Measurements from ENCODE around the gene METTL25B.
"Not testable (repeated sequence)": the region's sequence is repeated elsewhere in the genome, so short reads cannot be mapped to it uniquely, and the experiment has no call there.

METTL25B gene

DNA sequence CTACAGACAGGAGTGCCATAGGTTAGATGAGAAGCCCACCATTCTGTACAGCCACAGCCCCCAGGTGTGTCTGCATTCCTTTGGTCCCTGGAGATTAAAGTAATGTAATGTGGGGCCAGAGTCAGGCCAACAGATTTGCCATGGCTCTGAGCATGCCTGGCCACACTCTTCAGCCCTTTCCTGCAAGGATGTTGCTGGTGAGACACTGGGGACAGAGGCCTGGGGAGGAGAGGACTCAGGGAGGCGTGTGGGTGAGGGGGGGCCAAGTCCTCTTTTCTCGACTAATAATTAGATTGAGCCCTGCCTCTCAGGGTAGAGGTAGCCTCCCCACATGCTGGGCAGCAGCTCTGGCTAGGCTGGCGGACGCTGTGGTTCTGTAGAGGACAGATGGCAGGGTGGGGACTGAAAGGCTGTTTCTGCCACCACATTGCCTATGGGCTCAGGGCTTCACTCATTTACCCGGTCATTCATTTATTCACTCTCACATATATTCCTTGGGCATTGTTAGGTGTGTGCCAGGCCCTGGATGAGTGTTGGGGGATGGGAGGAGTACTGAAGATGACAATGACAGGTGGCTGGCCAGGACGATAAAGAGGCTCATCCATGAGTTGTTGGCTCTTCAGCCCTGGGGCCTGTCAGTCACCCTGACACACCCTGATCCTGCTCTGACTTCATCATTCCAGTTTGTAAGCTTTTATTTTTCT is 32.0 kb downstream of the METTL25B start:
- TF ChIP-seq, protein P1, sequence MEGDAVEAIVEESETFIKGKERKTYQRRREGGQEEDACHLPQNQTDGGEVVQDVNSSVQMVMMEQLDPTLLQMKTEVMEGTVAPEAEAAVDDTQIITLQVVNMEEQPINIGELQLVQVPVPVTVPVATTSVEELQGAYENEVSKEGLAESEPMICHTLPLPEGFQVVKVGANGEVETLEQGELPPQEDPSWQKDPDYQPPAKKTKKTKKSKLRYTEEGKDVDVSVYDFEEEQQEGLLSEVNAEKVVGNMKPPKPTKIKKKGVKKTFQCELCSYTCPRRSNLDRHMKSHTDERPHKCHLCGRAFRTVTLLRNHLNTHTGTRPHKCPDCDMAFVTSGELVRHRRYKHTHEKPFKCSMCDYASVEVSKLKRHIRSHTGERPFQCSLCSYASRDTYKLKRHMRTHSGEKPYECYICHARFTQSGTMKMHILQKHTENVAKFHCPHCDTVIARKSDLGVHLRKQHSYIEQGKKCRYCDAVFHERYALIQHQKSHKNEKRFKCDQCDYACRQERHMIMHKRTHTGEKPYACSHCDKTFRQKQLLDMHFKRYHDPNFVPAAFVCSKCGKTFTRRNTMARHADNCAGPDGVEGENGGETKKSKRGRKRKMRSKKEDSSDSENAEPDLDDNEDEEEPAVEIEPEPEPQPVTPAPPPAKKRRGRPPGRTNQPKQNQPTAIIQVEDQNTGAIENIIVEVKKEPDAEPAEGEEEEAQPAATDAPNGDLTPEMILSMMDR (IDR thresholded peaks at IDR 0.05; ENCODE audit: low read depth, low read length, missing control alignments), result no peak
- no peak for DNase-seq (ENCODE audit: extremely low read depth, low read depth)
- no peak overlapping the region for H3K4me3 ChIP-seq (replicated peaks; ENCODE audit: low read depth, low read length)

DNA sequence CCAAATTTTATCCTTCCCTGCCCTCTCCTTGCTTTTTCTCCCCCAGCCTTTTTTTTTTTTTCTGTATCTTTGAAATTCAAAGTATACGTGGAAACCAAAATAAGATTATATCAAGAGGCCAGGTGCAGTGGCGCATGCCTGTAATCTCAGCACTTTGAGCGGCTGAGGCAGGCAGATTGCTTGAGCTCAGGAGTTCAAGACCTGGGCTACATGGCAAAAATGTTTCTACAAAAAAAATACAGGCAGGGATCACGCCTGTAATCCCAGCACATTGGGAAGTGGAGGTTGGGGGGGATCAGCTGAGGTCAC is 32.5 kb downstream of the METTL25B start:
- TF ChIP-seq, protein P1 (IDR thresholded peaks at IDR 0.05; ENCODE audit: low read depth, low read length, missing control alignments), result no peak
- H3K4me3 ChIP-seq (replicated peaks; ENCODE audit: low read depth, low read length), result no peak overlapping the region
- no peak for DNase-seq (ENCODE audit: extremely low read depth, low read depth)

DNA sequence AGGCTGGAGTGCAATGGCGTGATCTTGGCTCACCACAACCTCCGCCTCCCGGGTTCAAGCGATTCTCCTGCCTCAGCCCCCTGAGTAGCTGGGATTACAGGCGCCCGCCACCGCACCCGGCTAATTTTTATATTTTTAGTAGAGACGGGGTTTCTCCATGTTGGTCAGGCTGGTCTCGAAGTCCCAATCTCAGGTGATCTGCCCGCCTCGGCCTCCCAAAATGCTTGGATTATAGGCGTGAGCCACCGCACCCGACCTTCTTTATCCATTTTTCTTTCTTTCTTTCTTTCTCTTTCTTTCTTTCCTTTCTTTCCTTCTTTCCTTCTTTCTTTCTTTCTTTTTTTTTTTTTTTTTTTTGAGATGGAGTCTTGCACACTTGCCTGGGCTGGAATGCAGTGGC is 36.9 kb downstream of the METTL25B start:
- H3K4me3 ChIP-seq (replicated peaks; ENCODE audit: low read depth, low read length); DNase-seq (ENCODE audit: extremely low read depth, low read depth): not testable (repeated sequence)

DNA sequence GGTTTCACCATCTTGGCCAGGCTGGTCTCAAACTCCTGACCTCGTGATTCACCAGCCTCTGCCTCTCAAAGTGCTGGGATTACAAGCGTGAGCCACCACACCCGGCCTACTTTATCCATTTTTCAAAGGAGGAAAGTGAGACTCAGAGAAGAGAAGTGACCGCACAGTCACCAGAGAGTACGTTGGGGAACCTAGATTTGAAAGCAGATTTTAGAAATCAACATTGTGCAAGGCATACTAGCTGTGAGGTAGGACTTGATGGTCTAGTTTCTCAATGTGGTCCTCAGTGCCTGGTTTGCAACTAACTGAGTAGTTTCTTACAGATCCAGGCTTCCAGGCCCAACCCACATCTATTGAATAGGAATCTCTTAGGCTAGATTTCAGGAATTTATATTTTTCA is 37.4 kb downstream of the METTL25B start:
- DNase-seq (ENCODE audit: extremely low read depth, low read depth), result no peak
- TF ChIP-seq, protein P1 (IDR thresholded peaks at IDR 0.05; ENCODE audit: low read depth, low read length, missing control alignments), result no peak
- H3K4me3 ChIP-seq (replicated peaks; ENCODE audit: low read depth, low read length), result peak overlapping the region; percentile 67

DNA sequence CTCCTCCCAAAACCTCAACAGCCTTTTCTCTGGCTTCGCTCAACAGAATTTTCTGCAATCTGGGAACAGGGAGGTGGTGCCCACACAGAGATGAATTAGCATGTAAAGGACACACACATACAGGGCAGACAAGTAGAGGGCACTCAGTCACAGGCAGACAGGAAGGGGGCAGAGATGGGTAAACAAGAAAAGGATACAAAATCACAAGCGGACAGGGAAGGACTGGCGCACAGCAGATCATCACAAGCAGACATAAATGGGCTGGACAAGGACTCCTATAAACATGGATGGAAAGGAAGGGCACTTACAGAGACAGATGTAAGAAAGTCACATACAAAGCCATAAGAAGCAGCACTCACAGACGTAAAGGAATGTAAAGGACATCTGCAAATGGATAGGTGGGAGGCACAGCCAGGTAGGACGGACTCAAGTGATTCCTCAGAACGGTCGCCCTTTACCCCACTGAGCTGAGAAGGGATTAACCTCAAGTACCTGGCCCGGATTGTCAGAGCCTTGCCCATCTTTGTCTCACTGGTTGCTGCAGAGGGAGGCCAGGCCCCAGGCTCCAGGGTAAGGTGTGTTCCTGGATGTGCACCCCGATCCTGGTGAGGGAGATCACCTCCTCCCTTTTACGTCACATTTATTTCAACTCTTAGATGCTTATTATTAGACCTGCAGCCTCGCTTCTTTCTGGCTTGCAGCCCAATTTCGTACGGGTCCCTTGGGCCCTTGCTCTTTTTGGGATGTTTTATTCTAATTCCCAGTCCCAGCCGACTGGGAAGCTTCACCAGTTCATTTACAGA is 38.2 kb downstream of the METTL25B start:
- DNase-seq (ENCODE audit: extremely low read depth, low read depth), result no peak
- peak overlapping the region; percentile 67 for H3K4me3 ChIP-seq (replicated peaks; ENCODE audit: low read depth, low read length)
- TF ChIP-seq, protein P1 (IDR thresholded peaks at IDR 0.05; ENCODE audit: low read depth, low read length, missing control alignments), result no peak

DNA sequence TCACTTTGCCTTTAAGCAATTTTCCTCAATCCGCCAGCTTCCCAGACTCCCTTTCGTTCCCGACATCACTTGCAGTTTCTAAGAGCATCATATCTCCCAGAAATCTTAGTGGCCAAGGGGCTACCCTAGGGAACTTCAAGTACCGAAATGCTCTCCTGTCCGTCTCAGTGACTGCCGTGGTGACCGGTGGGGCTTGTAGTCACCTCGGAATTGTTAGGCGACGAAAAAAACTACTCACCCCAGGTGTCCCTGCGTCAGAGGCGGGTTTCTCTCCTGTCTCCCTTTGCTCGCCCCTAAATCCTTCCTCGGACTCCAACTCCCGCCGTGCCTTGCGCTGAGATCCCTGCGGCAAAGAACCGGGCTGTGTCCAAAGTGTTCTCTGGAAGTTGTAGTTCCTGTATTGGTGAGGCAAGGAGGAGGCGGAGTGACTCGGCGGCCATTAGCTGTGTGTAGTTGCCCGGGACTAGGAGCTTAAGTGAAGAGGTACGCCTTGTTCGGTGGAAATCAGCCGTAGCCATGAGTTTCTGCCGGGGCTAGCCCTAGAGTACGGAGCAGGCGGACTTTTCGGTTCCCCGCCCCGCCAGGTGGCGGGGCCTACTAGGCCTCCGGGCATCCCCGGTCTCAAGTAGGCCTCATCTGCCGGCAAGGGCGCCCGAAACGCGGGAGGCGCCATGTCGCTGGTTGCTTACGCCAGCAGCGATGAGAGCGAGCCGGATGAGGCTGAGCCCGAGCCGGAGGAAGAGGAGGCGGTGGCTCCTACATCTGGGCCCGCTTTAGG is 39.0 kb downstream of the METTL25B start, which contains the start of gene PRCC:
PRCC (plus strand) TSS at position 435 of the 778 bp plus-strand sequence; CDS start at position 672, 237 bp downstream.
- TF ChIP-seq, protein P1 (IDR thresholded peaks at IDR 0.05; ENCODE audit: low read depth, low read length, missing control alignments), result no peak
- DNase-seq (ENCODE audit: extremely low read depth, low read depth), result peak; percentile 100
- peak within 1 kb of the TSS; percentile 67 for H3K4me3 ChIP-seq (replicated peaks; ENCODE audit: low read depth, low read length)

Data from HFF-Myc (cell line).